HepG2 (cell line): ENCODE measurements around the gene DNM3. TPM values are rescaled to one million over a fixed set of nuclear protein-coding genes. Genes with fewer than 3 reads are reported as not detected.

Experiments used
- ATAC-seq: fragments of 200-7000 bp; cut with Tn5 transposase; 3 replicates; pipeline ENCODE4 v1.9.1; 2020; ENCODE audit warnings: mild to moderate bottlenecking, moderate library complexity
- BruUV-seq: library from RNA; stranded (reverse); fragments of 400-500 nt; replicated peaks from 2 replicates; lab custom pipeline; 2021; lab: Mats Ljungman, UMichigan
- CTCF ChIA-PET: fragments of 300-600 bp; formaldehyde crosslinking; extraction: SDS; loops from one replicate; lab custom pipeline; 2021; ENCODE audit warnings: low total read pairs, inconsistent platforms, low intra/inter-chr PET ratio; lab: Yijun Ruan, JAX
- POLR2A ChIA-PET: fragments of 350-600 bp; sonication (Branson Sonifier 250); formaldehyde crosslinking; loops from one replicate; lab custom pipeline; 2020; ENCODE audit warnings: antibody characterized with exemption, inconsistent platforms; lab: Yijun Ruan, JAX
- DNase-seq: peaks from one replicate; pipeline ENCODE4 v3.0.0-alpha.2; 2015; ENCODE audit warnings: low spot score
- FAIRE-seq: peaks from 3 replicates; lab custom pipeline; 2011; peaks lifted over from hg19 to GRCh38; lab: Jason Lieb, UNC
- H2AFZ ChIP-seq: one replicate; pipeline ENCODE4 v1.6.1; 2011; ENCODE audit warnings: low read length, inconsistent platforms
- H3K27ac ChIP-seq: fragments of 300-600 bp; 3 replicates; pipeline ENCODE4 v1.8.0; 2011; ENCODE audit warnings: mixed run types, mild to moderate bottlenecking, mixed read lengths, low read length, inconsistent platforms; ENCODE audit not compliant: insufficient read depth; ENCODE audit errors: extremely low read length
- H3K27me3 ChIP-seq, 2 experiments: fragments of 200-600 bp in 1 of 2; 2 replicates in 1 of 2; 3 replicates in 1 of 2; pipeline versions ENCODE4 v1.6.0 to v1.8.0; 2011; ENCODE audit warnings: low read length in 2 of 2, mild to moderate bottlenecking in 2 of 2, moderate library complexity in 2 of 2, inconsistent platforms in 1 of 2; ENCODE audit not compliant: insufficient read depth in 2 of 2, control insufficient read depth in 1 of 2
- H3K36me3 ChIP-seq, 2 experiments: fragments of 200-600 bp in 1 of 2; replicated peaks in 1 of 2; 2 replicates in 1 of 2; 3 replicates in 1 of 2; pipeline versions ENCODE4 v1.5.1 to v1.8.0; 2011; ENCODE audit warnings: low read length in 2 of 2, inconsistent platforms in 1 of 2; ENCODE audit not compliant: insufficient read depth in 2 of 2, control insufficient read depth in 1 of 2
- H3K4me1 ChIP-seq: 2 replicates; pipeline ENCODE4 v1.5.1; 2012; ENCODE audit warnings: low read length, inconsistent platforms; ENCODE audit not compliant: insufficient read depth
- H3K4me2 ChIP-seq: 2 replicates; pipeline ENCODE4 v1.6.0; 2011; ENCODE audit warnings: low read depth, low read length, inconsistent platforms
- H3K4me3 ChIP-seq, 3 experiments: fragments of 200-600 bp in 1 of 3; sonication (generic), shearing (Covaris generic) in 1 of 3; replicated peaks in 1 of 3; 2 replicates each; pipeline ENCODE4 v1.5.1; 2011 to 2016; ENCODE audit warnings: low read length in 3 of 3, inconsistent platforms in 2 of 3, low read depth in 2 of 3, mild to moderate bottlenecking in 2 of 3, control low read depth in 1 of 3, mixed read lengths in 1 of 3; ENCODE audit not compliant: insufficient read depth in 1 of 3
- H3K79me2 ChIP-seq: one replicate; pipeline ENCODE4 v1.6.1; 2011; ENCODE audit warnings: low read length, inconsistent platforms; ENCODE audit not compliant: insufficient read depth
- H3K9ac ChIP-seq: 2 replicates; pipeline ENCODE4 v1.6.0; 2011; ENCODE audit warnings: mild to moderate bottlenecking, low read depth, low read length, inconsistent platforms; ENCODE audit not compliant: insufficient read depth
- H3K9me3 ChIP-seq: 2 replicates; pipeline ENCODE4 v1.5.1; 2012; ENCODE audit warnings: mild to moderate bottlenecking, low read length
- H4K20me1 ChIP-seq: 2 replicates; pipeline ENCODE4 v1.6.0; 2011; ENCODE audit warnings: inconsistent platforms, mild to moderate bottlenecking, low read length, moderate library complexity; ENCODE audit not compliant: insufficient read depth
- ATRX ChIP-seq: sonication (generic); formaldehyde crosslinking; IDR thresholded peaks from 2 replicates; pipeline ENCODE4 v1.4.0; 2020; ENCODE audit warnings: missing genetic modification reagents, borderline replicate concordance
- MBD4 ChIP-seq: IDR thresholded peaks from 2 replicates; pipeline ENCODE4 v1.6.1; 2012; ENCODE audit warnings: low read length, inconsistent platforms, borderline replicate concordance
- PHF21A ChIP-seq: sonication (generic); formaldehyde crosslinking; IDR thresholded peaks from 2 replicates; pipeline ENCODE4 v1.5.0; 2020; ENCODE audit warnings: mild to moderate bottlenecking, missing genetic modification reagents
- PRMT3 ChIP-seq: sonication (generic); formaldehyde crosslinking; IDR thresholded peaks from 2 replicates; pipeline ENCODE4 v1.8.1; 2022; ENCODE audit warnings: low read depth, mild to moderate bottlenecking, moderate library complexity, missing genetic modification reagents, borderline replicate concordance
- RNF2 ChIP-seq: fragments of 450-650 bp; conservative IDR thresholded peaks from 2 replicates; pipeline ENCODE4 v1.6.1; 2016; ENCODE audit warnings: low read depth
- ZBTB21 ChIP-seq: sonication (generic); formaldehyde crosslinking; IDR thresholded peaks from 2 replicates; pipeline ENCODE4 v1.4.0; 2020; ENCODE audit warnings: missing genetic modification reagents
- ZNF484 ChIP-seq: sonication (generic); formaldehyde crosslinking; IDR thresholded peaks from 2 replicates; pipeline ENCODE4 v1.5.1; 2020; ENCODE audit warnings: mild to moderate bottlenecking, low read depth, missing genetic modification reagents, borderline replicate concordance
- ZNF713 ChIP-seq: sonication (generic); formaldehyde crosslinking; IDR thresholded peaks from 2 replicates; pipeline ENCODE4 v1.4.0; 2020; ENCODE audit warnings: mild to moderate bottlenecking, missing genetic modification reagents
- ZXDC ChIP-seq: sonication (generic); formaldehyde crosslinking; IDR thresholded peaks from 2 replicates; pipeline ENCODE4 v1.5.0; 2020; ENCODE audit warnings: mild to moderate bottlenecking, missing genetic modification reagents
- WGBS: methylation state at CpG from one replicate; pipeline ENCODE4 v1.1.6; 2017; ENCODE audit warnings: low lambda C conversion rate; 5-methylcytosine and 5-hydroxymethylcytosine counted together
- in situ Hi-C: cut with HindIII; loops from 2 replicates; pipeline ENCODE4 v1.10.0; 2017; ENCODE audit warnings: low pct_unique_long_range_greater_than_20kb; ENCODE audit not compliant: extremely low pct_ligation_motif_present
- intact Hi-C: fragments of 100-400 bp; cut with micrococcal nuclease; formaldehyde crosslinking; loops from one replicate; pipeline ENCODE4 v1.10.0; 2022; ENCODE audit not compliant: unreplicated experiment
- polyA plus RNA-seq, 8 experiments: library from polyadenylated mRNA; depleted of rRNA in 3 of 8; stranded (reverse) in 7 of 8; unstranded in 1 of 8; fragments of >200 nt; fragmentation: Illumina TruSeq in 4 of 8; extraction: Trizol in 4 of 8; gene quantifications; 2 replicates each; pipeline versions ENCODE4 v1.2.1 to v1.2.3, GENCODE V29; 2011 to 2016; ENCODE audit warnings: low read depth in 4 of 8, missing spikeins in 1 of 8, mixed read lengths in 1 of 8; ENCODE audit not compliant: insufficient read depth in 1 of 8
- total RNA-seq, 5 experiments: library from RNA; depleted of rRNA; stranded (reverse); fragments of >200 nt; fragmentation: Illumina TruSeq; extraction: Trizol; gene quantifications; 2 replicates each; pipeline ENCODE4 v1.2.3, GENCODE V29; 2016; ENCODE audit warnings: low read depth in 1 of 5
- TF ChIP-seq, protein P1 (sequence below): IDR thresholded peaks from 2 replicates; pipeline ENCODE4 v1.6.1; 2018; ENCODE audit warnings: missing genetic modification reagents

DNM3 gene
- total and polyA plus RNA-seq, 2 of the 13 experiments (the other 11 are each of a cell fraction or from before 2014, with no cell fraction given): 0.05 TPM; not detected in 1

- TF ChIP-seq, protein P1, sequence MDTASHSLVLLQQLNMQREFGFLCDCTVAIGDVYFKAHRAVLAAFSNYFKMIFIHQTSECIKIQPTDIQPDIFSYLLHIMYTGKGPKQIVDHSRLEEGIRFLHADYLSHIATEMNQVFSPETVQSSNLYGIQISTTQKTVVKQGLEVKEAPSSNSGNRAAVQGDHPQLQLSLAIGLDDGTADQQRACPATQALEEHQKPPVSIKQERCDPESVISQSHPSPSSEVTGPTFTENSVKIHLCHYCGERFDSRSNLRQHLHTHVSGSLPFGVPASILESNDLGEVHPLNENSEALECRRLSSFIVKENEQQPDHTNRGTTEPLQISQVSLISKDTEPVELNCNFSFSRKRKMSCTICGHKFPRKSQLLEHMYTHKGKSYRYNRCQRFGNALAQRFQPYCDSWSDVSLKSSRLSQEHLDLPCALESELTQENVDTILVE (CRISPR knock-in tag): no peak
- TF ChIP-seq RNF2: no peak
- TF ChIP-seq PRMT3 (CRISPR knock-in tag): no peak
- TF ChIP-seq MBD4: no peak
- TF ChIP-seq ZBTB21 (CRISPR knock-in tag): no peak
- TF ChIP-seq ZXDC (CRISPR knock-in tag): no peak
- no peak for TF ChIP-seq ZNF484 (CRISPR knock-in tag)
- TF ChIP-seq ZNF713 (CRISPR knock-in tag): no peak
- TF ChIP-seq PHF21A (CRISPR knock-in tag): no peak
- TF ChIP-seq ATRX: no peak
- Histone ChIP-seq H3K9ac (no peak overlapping the region), H2AFZ (no peak overlapping the region), H3K4me3 (no peak overlapping the region), H4K20me1 (no peaks in the 10 kb centered on the region), H3K4me2 (no peak overlapping the region), H3K79me2 (no peaks in the 10 kb centered on the region), H3K4me1 (no peaks in the 10 kb centered on the region), H3K9me3 (no peaks in the 10 kb centered on the region), H3K27me3 (no peaks in the 10 kb centered on the region; a peak in 1 of 5 replicates), H3K27ac (no peak overlapping the region), H3K36me3 (no peaks in the 10 kb centered on the region)
- DNase-seq (no peak), ATAC-seq (no peak), FAIRE-seq (no peak)
- intact Hi-C loops: no loop called here
- no TSS peak for BruUV-seq
- whole genome bisulfite sequencing: 0% methylated on average over 1 of the region's 1 CpG
- ChIA-PET CTCF (no interaction called here), POLR2A (no interaction called here)
- in situ Hi-C loops: no loop called here
Observed at GRCh38 chr1:171937938-171938337, 96.6 kb downstream of the DNM3 start.
